Measurements from ENCODE around the gene MYL9.

DNA sequence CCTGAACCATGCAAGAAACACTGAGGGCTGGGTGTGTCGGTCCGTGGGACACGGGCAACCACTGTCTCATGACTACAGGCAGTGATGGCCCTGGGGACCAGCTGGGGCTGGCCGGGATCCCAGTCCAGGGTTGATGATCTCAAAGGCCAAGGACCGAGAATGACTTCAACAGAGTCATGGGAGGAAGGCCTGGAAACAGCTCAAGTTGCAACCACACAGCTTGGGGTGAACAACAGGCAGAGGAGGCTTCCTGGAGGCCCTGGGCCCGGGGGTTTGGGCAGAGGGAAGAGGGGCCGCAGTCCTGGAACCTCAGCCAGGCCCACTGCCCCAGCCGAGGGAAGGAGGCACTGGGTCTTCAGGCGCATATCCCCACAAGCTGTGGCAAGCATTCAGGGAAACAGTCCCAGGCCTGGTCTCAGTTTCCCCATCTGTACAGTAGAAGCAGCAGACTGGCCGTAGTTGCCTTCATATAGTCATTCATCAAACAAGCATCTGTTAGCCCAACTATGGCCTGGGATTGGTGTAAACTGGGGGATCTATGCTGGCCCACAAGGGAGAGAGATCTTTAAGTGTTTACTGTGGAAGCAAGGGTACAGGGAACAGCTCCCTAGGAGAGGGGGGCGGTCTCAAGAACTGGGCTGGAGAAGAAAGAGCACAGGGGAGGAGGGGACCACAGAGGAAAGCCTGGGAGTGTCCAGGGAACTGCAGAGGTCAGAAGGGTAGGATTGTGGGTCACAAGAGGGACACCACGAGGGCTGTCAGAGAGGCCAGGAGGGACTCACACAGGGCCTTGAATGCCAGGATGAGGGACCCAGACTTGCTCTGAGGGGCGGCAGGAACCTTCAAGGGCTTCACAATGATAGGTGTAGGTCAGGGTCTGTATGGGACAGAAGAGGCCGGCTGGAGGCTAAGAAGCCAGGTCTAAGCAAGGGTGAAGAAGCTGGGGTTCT lies 2.1 kb downstream of the MYL9 start:
- TF ChIP-seq, protein P1, sequence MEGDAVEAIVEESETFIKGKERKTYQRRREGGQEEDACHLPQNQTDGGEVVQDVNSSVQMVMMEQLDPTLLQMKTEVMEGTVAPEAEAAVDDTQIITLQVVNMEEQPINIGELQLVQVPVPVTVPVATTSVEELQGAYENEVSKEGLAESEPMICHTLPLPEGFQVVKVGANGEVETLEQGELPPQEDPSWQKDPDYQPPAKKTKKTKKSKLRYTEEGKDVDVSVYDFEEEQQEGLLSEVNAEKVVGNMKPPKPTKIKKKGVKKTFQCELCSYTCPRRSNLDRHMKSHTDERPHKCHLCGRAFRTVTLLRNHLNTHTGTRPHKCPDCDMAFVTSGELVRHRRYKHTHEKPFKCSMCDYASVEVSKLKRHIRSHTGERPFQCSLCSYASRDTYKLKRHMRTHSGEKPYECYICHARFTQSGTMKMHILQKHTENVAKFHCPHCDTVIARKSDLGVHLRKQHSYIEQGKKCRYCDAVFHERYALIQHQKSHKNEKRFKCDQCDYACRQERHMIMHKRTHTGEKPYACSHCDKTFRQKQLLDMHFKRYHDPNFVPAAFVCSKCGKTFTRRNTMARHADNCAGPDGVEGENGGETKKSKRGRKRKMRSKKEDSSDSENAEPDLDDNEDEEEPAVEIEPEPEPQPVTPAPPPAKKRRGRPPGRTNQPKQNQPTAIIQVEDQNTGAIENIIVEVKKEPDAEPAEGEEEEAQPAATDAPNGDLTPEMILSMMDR (IDR thresholded peaks at IDR 0.05): no peak
- no peak for TF ChIP-seq POLR2A (IDR thresholded peaks at IDR 0.05)
